Brain pericyte (primary cell): Measurements from ENCODE around the gene TACC2.
"Not testable (repeated sequence)": the region's sequence is repeated elsewhere in the genome, so short reads cannot be mapped to it uniquely, and the experiment has no call there.

ENCODE experiments used
- DNase-seq: peaks from one replicate; pipeline ENCODE4 v3.0.0-alpha.2; 2012; ENCODE audit warnings: low read depth, low spot score

The TACC2 gene

DNA sequence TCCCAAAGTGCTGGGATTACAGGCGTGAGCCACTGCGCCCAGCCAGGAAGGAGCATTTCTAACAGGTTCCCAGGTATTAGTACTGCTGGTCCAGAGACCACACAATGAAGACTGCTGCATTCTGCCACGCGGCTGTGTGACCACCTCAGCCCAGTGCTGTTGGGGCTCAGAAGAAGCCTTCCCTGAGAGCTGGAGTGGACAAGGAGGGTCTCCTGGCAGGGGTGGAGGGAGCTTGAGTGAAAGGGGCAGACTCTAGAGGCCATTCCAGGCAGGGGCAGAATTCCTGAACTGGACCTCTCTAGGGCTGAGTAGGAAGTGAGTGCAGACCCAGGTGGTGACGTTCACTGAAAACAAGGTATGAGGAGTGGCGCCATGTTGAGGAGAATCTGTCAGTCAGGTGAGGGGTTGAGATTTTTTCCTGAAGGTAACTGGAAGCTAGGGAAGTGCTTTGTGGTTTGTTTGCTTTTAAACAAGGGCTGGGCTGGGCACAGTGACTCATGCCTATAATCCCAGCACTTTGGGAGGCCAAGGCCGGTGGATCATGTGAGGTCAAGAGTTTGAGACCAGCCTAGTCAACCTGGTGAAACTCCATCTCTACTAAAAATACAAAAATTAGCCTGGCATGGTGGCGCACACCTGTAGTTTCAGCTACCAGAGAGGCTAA is 67.6 kb downstream of the TACC2 start:
- no peak for DNase-seq

- DNase-seq: no peak
These were observed 69.0 kb downstream of the TACC2 start for GRCh38 chr10:122057841-122058413.

DNA sequence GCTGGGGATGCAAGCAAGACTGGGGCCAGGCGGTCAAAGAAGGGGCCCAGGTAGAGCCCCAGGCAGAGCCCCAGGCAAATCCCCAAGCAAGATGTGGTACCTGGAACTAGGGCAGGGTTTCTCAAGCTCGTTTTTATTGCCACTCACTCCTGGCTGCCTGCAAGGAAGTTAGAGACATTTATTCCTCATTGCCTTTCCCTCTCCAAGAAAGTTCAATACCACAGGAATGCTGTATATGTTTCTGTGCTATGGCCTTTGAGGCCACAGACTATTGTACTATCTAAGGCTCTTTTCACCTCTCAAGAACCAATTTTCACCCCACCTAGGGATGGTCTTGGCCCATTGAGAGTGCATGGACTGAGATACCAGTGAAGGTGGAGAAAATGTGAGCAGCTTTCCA is 71.3 kb downstream of the TACC2 start:
- DNase-seq: no peak

- peak; percentile 77 for DNase-seq
These were observed 74.1 kb downstream of the TACC2 start for GRCh38 chr10:122062831-122063674.

- DNase-seq: not testable (repeated sequence)
These were observed 77.5 kb downstream of the TACC2 start for GRCh38 chr10:122066337-122066939.

DNA sequence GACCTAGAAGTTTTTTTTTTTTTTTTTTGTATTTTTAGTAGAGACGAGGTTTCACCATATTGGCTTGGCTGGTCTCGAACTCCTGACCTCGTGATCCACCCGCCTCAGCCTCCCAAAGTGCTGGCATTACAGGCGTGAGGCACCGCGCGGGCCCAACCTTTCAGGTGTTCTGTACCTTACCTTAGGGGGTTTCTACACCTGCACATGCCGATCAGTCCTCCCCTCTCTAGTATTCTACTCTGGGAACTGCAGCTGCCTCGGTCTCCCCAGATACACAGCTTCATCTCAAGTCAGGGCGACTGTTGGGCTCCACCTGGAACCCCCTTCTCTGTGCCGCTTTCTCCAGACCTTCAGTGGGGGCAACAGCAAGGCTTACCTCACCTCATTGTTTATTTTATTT is 79.9 kb downstream of the TACC2 start:
- DNase-seq: no peak

DNA sequence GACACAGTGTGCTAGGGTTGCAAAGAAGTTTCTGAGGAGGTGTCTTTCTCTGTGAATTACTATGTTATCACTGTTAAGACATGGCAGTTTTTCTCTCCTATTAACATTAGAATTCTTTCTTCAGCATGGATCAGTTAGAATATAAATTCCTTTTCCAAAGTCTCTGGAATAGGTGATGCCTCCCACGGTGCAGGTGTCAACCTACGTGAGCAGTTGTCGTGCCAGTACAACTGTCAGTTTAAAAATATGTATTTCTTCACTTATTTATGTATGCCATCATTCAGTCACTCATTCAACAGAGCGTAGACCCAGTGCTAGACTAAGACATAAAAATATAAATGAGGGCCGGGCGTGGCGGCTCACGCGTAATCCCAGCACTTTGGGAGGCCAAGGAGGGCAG is 83.5 kb downstream of the TACC2 start:
- DNase-seq: no peak

DNA sequence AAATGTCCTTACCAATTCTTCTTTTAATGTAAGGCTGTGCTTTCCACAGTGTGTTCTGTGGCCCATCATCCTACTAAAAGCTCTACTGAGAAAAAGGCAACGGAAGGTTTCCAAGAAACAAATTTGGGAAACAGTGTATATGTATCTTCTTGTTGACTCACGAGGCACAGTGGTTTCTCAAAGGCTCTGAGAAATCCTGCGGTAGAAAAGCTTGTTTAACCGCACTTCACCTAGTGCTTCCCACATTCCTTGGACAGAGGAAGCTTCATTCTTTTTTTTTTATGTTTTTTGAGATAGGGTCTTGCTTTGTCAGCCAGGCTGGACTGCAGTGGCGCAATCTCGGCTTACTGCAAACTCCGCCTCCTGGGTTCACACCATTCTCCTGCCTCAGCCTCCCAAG is 84.5 kb downstream of the TACC2 start:
- no peak for DNase-seq

- DNase-seq: no peak
These were observed 86.2 kb downstream of the TACC2 start for GRCh38 chr10:122075171-122075570.

DNA sequence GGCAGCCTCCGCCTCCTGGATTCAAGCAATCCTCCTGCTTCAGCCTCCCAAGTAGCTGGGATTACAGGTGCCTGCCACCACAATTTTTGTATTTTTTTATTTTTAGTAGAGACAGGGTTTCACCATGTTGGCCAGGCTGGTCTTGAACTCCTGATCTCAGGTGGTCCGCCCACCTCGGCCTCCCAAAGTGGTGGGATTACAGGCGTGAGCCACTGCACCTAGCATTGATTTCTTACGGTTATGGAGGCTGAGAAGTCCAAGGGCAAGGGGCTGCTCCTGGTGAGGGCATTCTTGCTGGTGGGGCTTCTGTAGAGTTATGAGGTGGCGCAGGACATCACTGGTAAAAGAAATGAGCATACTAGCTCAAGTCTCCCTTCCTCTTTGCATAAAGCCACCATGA is 86.9 kb downstream of the TACC2 start:
- not testable (repeated sequence) for DNase-seq

- no peak for DNase-seq
These were observed 88.4 kb downstream of the TACC2 start for GRCh38 chr10:122077311-122077875.

DNA sequence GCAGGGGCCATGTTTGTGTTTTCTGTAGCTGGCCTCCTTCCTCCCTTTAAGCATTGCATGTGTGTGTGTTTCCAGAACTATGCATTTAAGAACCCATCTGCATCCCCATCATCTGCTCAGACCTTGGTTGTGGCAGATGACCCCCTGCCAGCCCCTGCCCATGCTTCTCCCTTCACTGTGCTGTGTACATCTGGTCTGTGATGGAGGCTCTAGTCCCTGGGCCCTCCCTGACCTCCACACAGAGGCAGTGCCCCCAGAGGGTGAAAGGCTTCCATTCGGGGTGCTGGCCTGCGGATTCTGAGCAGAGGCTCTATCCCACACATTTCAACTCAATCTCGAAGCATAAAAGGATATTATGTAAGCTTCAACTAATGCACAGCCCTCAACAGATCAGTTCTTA is 89.4 kb downstream of the TACC2 start:
- no peak for DNase-seq

- no peak for DNase-seq
These were observed 90.2 kb downstream of the TACC2 start for GRCh38 chr10:122078965-122079795.

DNA sequence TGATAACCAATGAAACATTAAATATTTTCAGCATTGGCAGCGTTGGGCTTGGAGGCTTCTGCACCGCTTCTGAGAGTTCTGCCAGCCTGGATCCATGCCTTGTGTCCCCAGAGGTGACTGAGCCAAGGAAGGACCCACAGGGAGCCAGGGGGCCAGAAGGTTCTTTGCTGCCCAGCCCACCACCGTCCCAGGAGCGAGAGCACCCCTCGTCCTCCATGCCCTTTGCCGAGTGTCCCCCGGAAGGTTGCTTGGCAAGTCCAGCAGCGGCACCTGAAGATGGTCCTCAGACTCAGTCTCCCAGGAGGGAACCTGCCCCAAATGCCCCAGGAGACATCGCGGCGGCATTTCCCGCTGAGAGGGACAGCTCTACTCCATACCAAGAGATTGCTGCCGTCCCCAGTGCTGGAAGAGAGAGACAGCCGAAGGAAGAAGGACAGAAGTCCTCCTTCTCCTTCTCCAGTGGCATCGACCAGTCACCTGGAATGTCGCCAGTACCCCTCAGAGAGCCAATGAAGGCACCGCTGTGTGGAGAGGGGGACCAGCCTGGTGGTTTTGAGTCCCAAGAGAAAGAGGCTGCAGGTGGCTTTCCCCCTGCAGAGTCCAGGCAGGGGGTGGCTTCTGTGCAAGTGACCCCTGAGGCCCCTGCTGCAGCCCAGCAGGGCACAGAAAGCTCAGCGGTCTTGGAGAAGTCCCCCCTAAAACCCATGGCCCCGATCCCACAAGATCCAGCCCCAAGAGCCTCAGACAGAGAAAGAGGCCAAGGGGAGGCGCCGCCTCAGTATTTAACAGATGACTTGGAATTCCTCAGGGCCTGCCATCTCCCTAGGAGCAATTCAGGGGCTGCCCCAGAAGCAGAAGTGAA is 93.9 kb downstream of the TACC2 start:
- no peak for DNase-seq

GRCh38 chr10:122083478-122084025 is 94.6 kb downstream of the TACC2 start:
- DNase-seq: no peak

DNA sequence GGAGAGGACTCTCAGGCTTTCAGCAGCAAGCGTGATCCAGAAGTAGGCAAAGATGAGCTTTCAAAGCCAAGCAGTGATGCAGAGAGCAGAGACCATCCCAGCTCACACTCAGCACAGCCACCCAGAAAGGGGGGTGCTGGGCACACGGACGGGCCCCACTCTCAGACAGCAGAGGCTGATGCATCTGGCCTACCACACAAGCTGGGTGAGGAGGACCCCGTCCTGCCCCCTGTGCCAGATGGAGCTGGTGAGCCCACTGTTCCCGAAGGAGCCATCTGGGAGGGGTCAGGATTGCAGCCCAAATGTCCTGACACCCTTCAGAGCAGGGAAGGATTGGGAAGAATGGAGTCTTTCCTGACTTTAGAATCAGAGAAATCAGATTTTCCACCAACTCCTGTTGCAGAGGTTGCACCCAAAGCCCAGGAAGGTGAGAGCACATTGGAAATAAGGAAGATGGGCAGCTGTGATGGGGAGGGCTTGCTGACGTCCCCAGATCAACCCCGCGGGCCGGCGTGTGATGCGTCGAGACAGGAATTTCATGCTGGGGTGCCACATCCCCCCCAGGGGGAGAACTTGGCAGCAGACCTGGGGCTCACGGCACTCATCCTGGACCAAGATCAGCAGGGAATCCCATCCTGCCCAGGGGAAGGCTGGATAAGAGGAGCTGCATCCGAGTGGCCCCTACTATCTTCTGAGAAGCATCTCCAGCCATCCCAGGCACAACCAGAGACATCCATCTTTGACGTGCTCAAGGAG is 95.5 kb downstream of the TACC2 start:
- DNase-seq: no peak

GRCh38 chr10:122085423-122085911 is 96.5 kb downstream of the TACC2 start:
- no peak for DNase-seq

- DNase-seq: no peak
These were observed 97.7 kb downstream of the TACC2 start for GRCh38 chr10:122086416-122087240.
